HEK293 (cell line): ENCODE results near the gene NPC2.

ENCODE experiments used
- HOXC10 ChIP-seq: sonication (generic); formaldehyde crosslinking; IDR thresholded peaks from 2 replicates; pipeline ENCODE4 v1.8.1; 2023; ENCODE audit warnings: mild to moderate bottlenecking, missing genetic modification reagents
- PRDM2 ChIP-seq: fragments of 450-650 bp; formaldehyde crosslinking; IDR thresholded peaks from 2 replicates; pipeline ENCODE4 v1.5.1; 2016; ENCODE audit warnings: missing biosample characterization, missing genetic modification characterization, borderline replicate concordance
- PRDM6 ChIP-seq: fragments of 450-650 bp; formaldehyde crosslinking; IDR thresholded peaks from 2 replicates; pipeline ENCODE4 v1.5.1; 2017; ENCODE audit warnings: missing biosample characterization, missing genetic modification characterization
- REST ChIP-seq: fragments of 450-650 bp; formaldehyde crosslinking; IDR thresholded peaks from 2 replicates; pipeline ENCODE4 v1.5.1; 2016; ENCODE audit warnings: missing biosample characterization, missing genetic modification characterization
- ZBTB44 ChIP-seq: fragments of 450-650 bp; IDR thresholded peaks from 2 replicates; pipeline ENCODE4 v1.5.1; 2018; ENCODE audit warnings: missing biosample characterization, mild to moderate bottlenecking, missing genetic modification characterization
- ZBTB48 ChIP-seq: fragments of 450-650 bp; formaldehyde crosslinking; IDR thresholded peaks from 2 replicates; pipeline ENCODE4 v1.5.1; 2016; ENCODE audit warnings: missing biosample characterization, missing genetic modification characterization
- ZNF221 ChIP-seq: fragments of 450-650 bp; formaldehyde crosslinking; IDR thresholded peaks from 2 replicates; pipeline ENCODE4 v1.5.1; 2017; ENCODE audit warnings: missing biosample characterization, missing genetic modification characterization, borderline replicate concordance
- ZNF280C ChIP-seq: fragments of 450-650 bp; formaldehyde crosslinking; IDR thresholded peaks from 2 replicates; pipeline ENCODE4 v1.5.1; 2016; ENCODE audit warnings: missing biosample characterization, missing genetic modification characterization
- ZNF311 ChIP-seq: fragments of 450-650 bp; formaldehyde crosslinking; IDR thresholded peaks from 2 replicates; pipeline ENCODE4 v1.5.1; 2017; ENCODE audit warnings: missing biosample characterization, missing genetic modification characterization, borderline replicate concordance
- ZNF426 ChIP-seq: fragments of 450-650 bp; formaldehyde crosslinking; IDR thresholded peaks from 2 replicates; pipeline ENCODE4 v1.5.1; 2017; ENCODE audit warnings: missing biosample characterization, missing genetic modification characterization, mild to moderate bottlenecking, inconsistent platforms, moderate library complexity
- ZNF580 ChIP-seq: fragments of 450-650 bp; formaldehyde crosslinking; IDR thresholded peaks from 2 replicates; pipeline ENCODE4 v1.5.1; 2016; ENCODE audit warnings: missing biosample characterization, missing genetic modification characterization
- ZSCAN16 ChIP-seq: fragments of 450-650 bp; formaldehyde crosslinking; IDR thresholded peaks from 2 replicates; pipeline ENCODE4 v1.5.1; 2016; ENCODE audit warnings: missing biosample characterization, missing genetic modification characterization

Gene NPC2

GRCh38 chr14:74532246-74532645 is 39.1 kb upstream of the NPC2 start (continued):
- TF ChIP-seq PRDM2 (tag by site-specific recombination) (no peak), REST (tag by site-specific recombination) (no peak), ZNF426 (no peak), ZNF221 (tag by site-specific recombination) (no peak), ZBTB44 (tag by site-specific recombination) (no peak), ZNF580 (tag by site-specific recombination) (no peak), ZBTB48 (tag by site-specific recombination) (no peak), ZNF311 (tag by site-specific recombination) (no peak), HOXC10 (CRISPR knock-in tag) (no peak), PRDM6 (no peak), ZSCAN16 (tag by site-specific recombination) (no peak), ZNF280C (tag by site-specific recombination) (no peak)
- TF ChIP-seq, all 188 proteins: peak for 0
